Measurements from ENCODE around the gene YEATS2.

DNA sequence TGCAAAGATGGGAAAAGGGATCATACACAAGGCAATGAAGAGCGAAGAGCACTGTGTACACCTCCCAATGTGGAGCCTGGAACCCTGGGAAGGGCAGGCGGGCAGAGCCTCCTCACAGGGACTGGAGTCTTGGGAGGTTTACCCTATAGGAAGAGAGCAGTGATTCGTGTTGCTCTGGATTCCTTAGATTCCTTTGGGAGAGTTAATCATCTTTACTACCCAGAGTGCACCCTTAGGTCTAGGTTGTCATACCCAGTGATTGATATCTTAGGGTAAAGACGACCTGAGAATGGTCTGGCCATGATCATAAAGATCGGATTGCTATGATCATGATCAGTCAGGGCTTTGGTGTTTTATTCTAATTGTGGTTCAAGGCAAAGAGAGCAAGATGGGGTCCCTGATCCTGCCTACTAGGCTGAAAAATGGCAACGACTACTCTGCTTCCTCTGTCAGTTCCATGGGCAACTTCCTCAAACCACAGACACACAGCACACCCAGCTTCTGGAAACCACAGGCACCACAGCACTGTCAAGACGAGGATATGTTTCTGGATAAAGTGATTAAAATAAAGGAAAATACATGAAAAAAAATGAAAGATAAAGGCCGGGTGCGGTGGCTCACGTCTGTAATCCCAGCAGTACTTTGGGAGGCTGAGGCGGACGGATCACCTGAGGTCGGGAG is 148.2 kb downstream of the YEATS2 start:
- TF ChIP-seq, protein P1, sequence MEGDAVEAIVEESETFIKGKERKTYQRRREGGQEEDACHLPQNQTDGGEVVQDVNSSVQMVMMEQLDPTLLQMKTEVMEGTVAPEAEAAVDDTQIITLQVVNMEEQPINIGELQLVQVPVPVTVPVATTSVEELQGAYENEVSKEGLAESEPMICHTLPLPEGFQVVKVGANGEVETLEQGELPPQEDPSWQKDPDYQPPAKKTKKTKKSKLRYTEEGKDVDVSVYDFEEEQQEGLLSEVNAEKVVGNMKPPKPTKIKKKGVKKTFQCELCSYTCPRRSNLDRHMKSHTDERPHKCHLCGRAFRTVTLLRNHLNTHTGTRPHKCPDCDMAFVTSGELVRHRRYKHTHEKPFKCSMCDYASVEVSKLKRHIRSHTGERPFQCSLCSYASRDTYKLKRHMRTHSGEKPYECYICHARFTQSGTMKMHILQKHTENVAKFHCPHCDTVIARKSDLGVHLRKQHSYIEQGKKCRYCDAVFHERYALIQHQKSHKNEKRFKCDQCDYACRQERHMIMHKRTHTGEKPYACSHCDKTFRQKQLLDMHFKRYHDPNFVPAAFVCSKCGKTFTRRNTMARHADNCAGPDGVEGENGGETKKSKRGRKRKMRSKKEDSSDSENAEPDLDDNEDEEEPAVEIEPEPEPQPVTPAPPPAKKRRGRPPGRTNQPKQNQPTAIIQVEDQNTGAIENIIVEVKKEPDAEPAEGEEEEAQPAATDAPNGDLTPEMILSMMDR (conservative IDR thresholded peaks at IDR 0.05; ENCODE audit: low read length), result no peak
- no peak for TF ChIP-seq EZH2phosphoT487 (IDR thresholded peaks at IDR 0.05; ENCODE audit: borderline replicate concordance)

Measured in Loucy (cell line).